ENCODE results near the gene HERPUD2. TPM values are rescaled to one million over a fixed set of nuclear protein-coding genes. Genes with fewer than 3 reads are reported as not detected.

Gene HERPUD2
- polyA plus RNA-seq, 1 donor (not counting 4 experiments of a cell fraction or from before 2014, with no cell fraction given) = 43.6 TPM

GRCh38 chr7:35680403-35681013 is 14.4 kb downstream of the HERPUD2 start:
- no peaks in the 10 kb centered on the region for H3K27me3 ChIP-seq (ENCODE audit: control insufficient read depth, extremely low read depth, insufficient read depth, low read length)
- no peaks in the 10 kb centered on the region for H3K9me1 ChIP-seq (ENCODE audit: control insufficient read depth, extremely low read depth, insufficient read depth, low read length)
- H3K27ac ChIP-seq (ENCODE audit: control insufficient read depth, insufficient read depth, low read length) = no peak overlapping the region
- H4K20me1 ChIP-seq (ENCODE audit: control insufficient read depth, extremely low read depth, insufficient read depth, low read length) = peaks cover 2% of the 10 kb centered on the region
- H3K36me3 ChIP-seq (ENCODE audit: control insufficient read depth in 2 of 2, extremely low read depth in 1 of 2, insufficient read depth in 2 of 2, low read length in 2 of 2) = peaks cover 0 to under 1% of the 10 kb centered on the region in 2 experiments
- H3K9ac ChIP-seq (ENCODE audit: control insufficient read depth, extremely low read depth, insufficient read depth, low read length) = no peak overlapping the region
- peaks cover 67% of the 10 kb centered on the region for H3K79me2 ChIP-seq (ENCODE audit: control insufficient read depth, insufficient read depth, low read length)
- no peak for TF ChIP-seq EZH2 (IDR thresholded peaks at IDR 0.05; ENCODE audit: low read length)
- TF ChIP-seq CTCF (optimal IDR thresholded peaks at IDR 0.05 in 1 of 3, IDR thresholded peaks at IDR 0.05 in 1 of 3, conservative IDR thresholded peaks at IDR 0.05 in 1 of 3; ENCODE audit: extremely low read depth in 1 of 3, insufficient read depth in 2 of 3, low read length in 3 of 3) = no peak
- no peak overlapping the region for H3K4me2 ChIP-seq (ENCODE audit: control insufficient read depth, extremely low read depth, insufficient read depth, low read depth, low read length)
- H3K9me3 ChIP-seq (ENCODE audit: control insufficient read depth, low read depth, low read length) = no peaks in the 10 kb centered on the region
- dilution Hi-C loops (cut with MboI; ENCODE audit: extremely low pct_ligation_motif_present, low sequenced_read_pairs) = no loop called here
- H3K4me3 ChIP-seq (ENCODE audit: control insufficient read depth in 2 of 3, extremely low read depth in 1 of 3, insufficient read depth in 2 of 3, low read depth in 1 of 3, low read length in 3 of 3) = no peak overlapping the region
- DNase-seq (ENCODE audit: low read depth, low spot score) (no peak), FAIRE-seq (no peak)
- no peaks in the 10 kb centered on the region for H3K4me1 ChIP-seq (ENCODE audit: control insufficient read depth, extremely low read depth, insufficient read depth, low read length)
- H2AFZ ChIP-seq (ENCODE audit: control insufficient read depth, low read length) = no peak overlapping the region

GRCh38 chr7:35677582-35678356 is 17.2 kb downstream of the HERPUD2 start:
- dilution Hi-C loops (cut with MboI; ENCODE audit: extremely low pct_ligation_motif_present, low sequenced_read_pairs) = no loop called here
- no peak overlapping the region for H3K4me3 ChIP-seq (ENCODE audit: control insufficient read depth in 2 of 3, extremely low read depth in 1 of 3, insufficient read depth in 2 of 3, low read depth in 1 of 3, low read length in 3 of 3)
- TF ChIP-seq CTCF (optimal IDR thresholded peaks at IDR 0.05 in 1 of 3, IDR thresholded peaks at IDR 0.05 in 1 of 3, conservative IDR thresholded peaks at IDR 0.05 in 1 of 3; ENCODE audit: extremely low read depth in 1 of 3, insufficient read depth in 2 of 3, low read length in 3 of 3) (no peak), EZH2 (IDR thresholded peaks at IDR 0.05; ENCODE audit: low read length) (no peak)
- H3K79me2 ChIP-seq (ENCODE audit: control insufficient read depth, insufficient read depth, low read length) = peaks cover 46% of the 10 kb centered on the region
- no peaks in the 10 kb centered on the region for H3K27me3 ChIP-seq (ENCODE audit: control insufficient read depth, extremely low read depth, insufficient read depth, low read length)
- H3K4me1 ChIP-seq (ENCODE audit: control insufficient read depth, extremely low read depth, insufficient read depth, low read length) = no peaks in the 10 kb centered on the region
- H3K36me3 ChIP-seq (ENCODE audit: control insufficient read depth in 2 of 2, extremely low read depth in 1 of 2, insufficient read depth in 2 of 2, low read length in 2 of 2) = peaks cover 0 to 2% of the 10 kb centered on the region in 2 experiments
- DNase-seq (ENCODE audit: low read depth, low spot score) (no peak), FAIRE-seq (no peak)
- no peak overlapping the region for H3K9ac ChIP-seq (ENCODE audit: control insufficient read depth, extremely low read depth, insufficient read depth, low read length)
- no peaks in the 10 kb centered on the region for H3K9me1 ChIP-seq (ENCODE audit: control insufficient read depth, extremely low read depth, insufficient read depth, low read length)
- H3K9me3 ChIP-seq (ENCODE audit: control insufficient read depth, low read depth, low read length) = no peaks in the 10 kb centered on the region
- H4K20me1 ChIP-seq (ENCODE audit: control insufficient read depth, extremely low read depth, insufficient read depth, low read length) = peaks cover 2% of the 10 kb centered on the region
- no peak overlapping the region for H3K27ac ChIP-seq (ENCODE audit: control insufficient read depth, insufficient read depth, low read length)
- H2AFZ ChIP-seq (ENCODE audit: control insufficient read depth, low read length) = no peak overlapping the region
- H3K4me2 ChIP-seq (ENCODE audit: control insufficient read depth, extremely low read depth, insufficient read depth, low read depth, low read length) = no peak overlapping the region
